Upper lobe of right lung (tissue), 1 donor: ENCODE data around the gene DNMBP. TPM values are rescaled to one million over a fixed set of nuclear protein-coding genes. Genes with fewer than 3 reads are reported as not detected.
"Not testable (repeated sequence)": the region's sequence is repeated elsewhere in the genome, so short reads cannot be mapped to it uniquely, and the experiment has no call there.

Experiments used
- ATAC-seq: fragments of 200-7000 bp; cut with Tn5 transposase; one replicate; pipeline ENCODE4 v1.9.1; 2020; ENCODE audit warnings: mild to moderate bottlenecking, moderate library complexity
- DNase-seq: peaks from one replicate; pipeline ENCODE4 v3.0.0-alpha.2; 2020
- H3K27ac ChIP-seq: fragments of 200-600 bp; one replicate; pipeline ENCODE4 v1.8.0; 2022
- H3K27me3 ChIP-seq: fragments of 200-600 bp; one replicate; pipeline ENCODE4 v1.8.0; 2022; ENCODE audit warnings: mild to moderate bottlenecking
- H3K36me3 ChIP-seq: fragments of 200-600 bp; one replicate; pipeline ENCODE4 v1.8.0; 2022
- H3K4me1 ChIP-seq: fragments of 200-600 bp; one replicate; pipeline ENCODE4 v1.8.0; 2022
- H3K4me3 ChIP-seq: fragments of 200-600 bp; one replicate; pipeline ENCODE4 v1.8.0; 2022; ENCODE audit warnings: mild to moderate bottlenecking
- H3K9me3 ChIP-seq: fragments of 200-600 bp; one replicate; pipeline ENCODE4 v1.8.0; 2022
- CTCF ChIP-seq: fragments of 200-600 bp; IDR thresholded peaks from one replicate; pipeline ENCODE4 v1.8.0; 2022; ENCODE audit warnings: antibody characterized with exemption
- intact Hi-C: fragments of 100-400 bp; cut with DNase I; formaldehyde crosslinking; loops from one replicate; pipeline ENCODE4 v1.11.0; 2022
- total RNA-seq: library from RNA; stranded (reverse); fragmentation: NEBNext Ultra II Directional; extraction: Animal tissue kit (Norgen Biotek cat#: 25700); gene quantifications from one replicate; pipeline ENCODE4 v1.2.1, GENCODE V29; 2021
- donor health status: DM: no; HTN: yes; CAD: no; lungs with severe emphysema.

DNMBP gene
- total RNA-seq, 1 donor from 2014 or later, result 12.5 TPM

- Histone ChIP-seq H3K27ac (no peak overlapping the region), H3K36me3 (no peaks in the 10 kb centered on the region), H3K9me3 (no peaks in the 10 kb centered on the region), H3K4me1 (peaks cover 32% of the 10 kb centered on the region), H3K4me3 (no peak overlapping the region), H3K27me3 (no peaks in the 10 kb centered on the region)
- intact Hi-C loops, result no loop called here
- no peak for DNase-seq
- TF ChIP-seq CTCF, result no peak
- ATAC-seq, result no peak
Observed at GRCh38 chr10:99996671-99997648, 12.8 kb downstream of the DNMBP start.

DNA sequence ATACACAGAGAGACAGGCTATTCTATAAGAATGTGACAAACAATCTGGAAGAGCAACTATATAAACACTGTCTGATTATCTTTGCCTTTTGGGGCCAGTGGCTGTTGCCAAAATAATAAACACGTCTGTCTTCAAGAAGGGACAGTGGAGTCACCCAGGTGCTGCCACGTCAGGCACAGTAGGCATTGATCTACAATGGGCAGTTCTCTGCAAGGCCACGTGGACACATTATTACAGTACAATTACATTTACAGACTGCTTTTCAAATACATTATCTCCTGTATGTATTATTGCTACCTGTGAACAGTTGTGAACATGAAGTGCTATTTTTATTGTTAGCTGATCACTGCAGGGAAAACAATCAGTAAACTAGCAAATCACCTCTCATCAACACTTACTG is 14.0 kb downstream of the DNMBP start:
- Histone ChIP-seq H3K27ac (no peak overlapping the region), H3K4me1 (peaks cover 32% of the 10 kb centered on the region)

GRCh38 chr10:99995269-99995668 is 14.5 kb downstream of the DNMBP start:
- Histone ChIP-seq H3K4me1 (peaks cover 32% of the 10 kb centered on the region), H3K36me3 (no peaks in the 10 kb centered on the region), H3K4me3 (no peak overlapping the region), H3K9me3 (no peaks in the 10 kb centered on the region), H3K27ac (no peak overlapping the region), H3K27me3 (no peaks in the 10 kb centered on the region)
- no peak for DNase-seq
- no peak for ATAC-seq
- intact Hi-C loops, result no loop called here
- TF ChIP-seq CTCF, result no peak

More for the DNA sequence above, 14.0 kb downstream of the DNMBP start:
- Histone ChIP-seq H3K36me3 (no peaks in the 10 kb centered on the region), H3K27me3 (no peaks in the 10 kb centered on the region), H3K9me3 (no peaks in the 10 kb centered on the region), H3K4me3 (no peak overlapping the region)
- DNase-seq (no peak), ATAC-seq (no peak)
- TF ChIP-seq CTCF, result no peak
- intact Hi-C loops, result no loop called here

GRCh38 chr10:99994801-99995200 is 14.9 kb downstream of the DNMBP start:
- no peaks in the 10 kb centered on the region for H3K27me3 ChIP-seq
- no peak for TF ChIP-seq CTCF
- H3K27ac ChIP-seq, result peak overlapping the region; percentile 12

GRCh38 chr10:99993701-99994689 is 15.8 kb downstream of the DNMBP start:
- Histone ChIP-seq H3K4me3 (no peak overlapping the region), H3K4me1 (peaks cover 32% of the 10 kb centered on the region), H3K36me3 (no peaks in the 10 kb centered on the region), H3K27ac (peak overlapping the region; percentile 12), H3K9me3 (no peaks in the 10 kb centered on the region), H3K27me3 (no peaks in the 10 kb centered on the region)
- intact Hi-C loops, result no loop called here
- ATAC-seq (peak; percentile 93), DNase-seq (peak; percentile 65)
- TF ChIP-seq CTCF, result no peak

More at GRCh38 chr10:99994801-99995200, 14.9 kb downstream of the DNMBP start:
- no peak for DNase-seq
- intact Hi-C loops, result no loop called here
- Histone ChIP-seq H3K4me1 (peaks cover 32% of the 10 kb centered on the region), H3K4me3 (no peak overlapping the region), H3K36me3 (no peaks in the 10 kb centered on the region), H3K9me3 (no peaks in the 10 kb centered on the region)
- no peak for ATAC-seq

GRCh38 chr10:99985637-99986036 is 24.1 kb downstream of the DNMBP start:
- H3K4me3 ChIP-seq, H3K27ac ChIP-seq, intact Hi-C loops, DNase-seq, H3K36me3 ChIP-seq, H3K27me3 ChIP-seq, H3K9me3 ChIP-seq, ATAC-seq: not testable (repeated sequence)
- peaks cover 27% of the 10 kb centered on the region for H3K4me1 ChIP-seq
